Measurements from ENCODE around the gene TMEM231.
"Not testable (repeated sequence)": the region's sequence is repeated elsewhere in the genome, so short reads cannot be mapped to it uniquely, and the experiment has no call there.

DNA sequence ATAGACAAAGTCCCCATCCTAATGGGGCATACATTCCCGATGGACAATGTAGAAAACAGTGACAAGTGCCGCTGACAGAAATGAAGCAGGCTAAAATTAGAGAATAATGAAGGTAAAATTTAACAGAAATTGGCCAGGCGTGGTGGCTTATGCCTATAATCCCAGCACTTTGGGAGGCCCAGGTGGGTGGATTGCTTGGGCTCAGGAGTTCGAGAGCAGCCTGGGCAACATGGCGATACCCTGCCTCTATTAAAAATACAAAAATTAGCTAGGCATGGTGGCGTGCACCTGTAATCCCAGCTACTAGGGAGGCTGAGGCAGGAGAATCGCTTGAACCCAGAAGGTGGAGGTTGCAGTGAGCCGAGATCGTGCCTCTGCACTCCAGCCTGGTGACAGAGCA lies 7.6 kb downstream of the TMEM231 start:
- TF ChIP-seq, protein P1, sequence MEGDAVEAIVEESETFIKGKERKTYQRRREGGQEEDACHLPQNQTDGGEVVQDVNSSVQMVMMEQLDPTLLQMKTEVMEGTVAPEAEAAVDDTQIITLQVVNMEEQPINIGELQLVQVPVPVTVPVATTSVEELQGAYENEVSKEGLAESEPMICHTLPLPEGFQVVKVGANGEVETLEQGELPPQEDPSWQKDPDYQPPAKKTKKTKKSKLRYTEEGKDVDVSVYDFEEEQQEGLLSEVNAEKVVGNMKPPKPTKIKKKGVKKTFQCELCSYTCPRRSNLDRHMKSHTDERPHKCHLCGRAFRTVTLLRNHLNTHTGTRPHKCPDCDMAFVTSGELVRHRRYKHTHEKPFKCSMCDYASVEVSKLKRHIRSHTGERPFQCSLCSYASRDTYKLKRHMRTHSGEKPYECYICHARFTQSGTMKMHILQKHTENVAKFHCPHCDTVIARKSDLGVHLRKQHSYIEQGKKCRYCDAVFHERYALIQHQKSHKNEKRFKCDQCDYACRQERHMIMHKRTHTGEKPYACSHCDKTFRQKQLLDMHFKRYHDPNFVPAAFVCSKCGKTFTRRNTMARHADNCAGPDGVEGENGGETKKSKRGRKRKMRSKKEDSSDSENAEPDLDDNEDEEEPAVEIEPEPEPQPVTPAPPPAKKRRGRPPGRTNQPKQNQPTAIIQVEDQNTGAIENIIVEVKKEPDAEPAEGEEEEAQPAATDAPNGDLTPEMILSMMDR (IDR thresholded peaks at IDR 0.05 in 8 of 11, conservative IDR thresholded peaks at IDR 0.05 in 3 of 11) = not testable (repeated sequence)
- not testable (repeated sequence) for TF ChIP-seq POLR2AphosphoS5 (IDR thresholded peaks at IDR 0.05)

Data from spleen (tissue), 7 donors.